GM19035 (cell line): Measurements from ENCODE around the gene FOXN3.

Experiments
- ATAC-seq: cut with Tn5 transposase; IDR thresholded peaks from one replicate; pipeline ENCODE4 v1.9.1; 2021; ENCODE audit not compliant: unreplicated experiment

Gene FOXN3

DNA sequence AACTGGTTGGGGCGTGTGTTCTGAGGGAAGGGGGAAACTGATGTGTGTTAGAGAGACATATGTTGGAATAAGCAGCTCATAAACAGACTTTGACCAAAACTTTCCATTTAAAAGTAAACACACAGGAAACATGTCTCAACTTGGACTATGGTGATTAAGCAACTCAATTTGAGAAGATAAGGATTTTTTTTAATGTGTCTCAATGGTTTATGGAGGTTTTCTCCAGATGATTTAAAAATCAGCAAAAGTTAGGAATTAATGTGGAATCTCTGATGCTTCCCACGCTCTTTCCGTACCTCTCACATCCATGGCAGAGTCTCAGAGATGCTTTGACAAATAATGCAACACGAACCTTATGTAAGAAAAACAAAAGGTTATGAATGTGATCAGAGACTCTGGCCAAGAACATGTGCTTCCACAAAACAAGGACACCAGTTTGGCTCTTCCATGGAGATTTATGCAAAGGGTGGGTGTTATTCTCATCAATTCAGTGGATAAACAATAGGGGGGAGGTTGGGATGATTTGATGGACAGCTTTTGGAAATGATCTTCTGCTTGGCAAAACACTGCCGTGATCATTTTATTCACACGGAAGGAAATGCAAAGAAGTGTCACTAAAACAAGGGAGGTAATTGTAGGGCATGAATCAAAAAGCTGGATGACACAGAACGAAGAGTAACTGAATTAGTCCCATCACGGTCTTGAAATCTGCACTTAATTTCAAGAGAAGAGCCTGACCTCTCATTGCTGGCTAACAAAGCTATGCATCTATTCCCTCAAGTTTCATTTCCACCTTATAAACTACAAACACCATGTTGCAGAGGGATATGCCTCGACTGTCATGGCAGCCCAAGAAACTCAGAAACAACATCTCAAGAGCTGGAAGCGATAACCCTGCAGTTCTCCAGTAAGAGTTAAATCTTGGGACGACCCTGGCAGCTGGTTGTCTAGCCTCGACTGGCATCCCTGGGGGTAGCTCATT is 76.5 kb downstream of the FOXN3 start:
- no peak for ATAC-seq

DNA sequence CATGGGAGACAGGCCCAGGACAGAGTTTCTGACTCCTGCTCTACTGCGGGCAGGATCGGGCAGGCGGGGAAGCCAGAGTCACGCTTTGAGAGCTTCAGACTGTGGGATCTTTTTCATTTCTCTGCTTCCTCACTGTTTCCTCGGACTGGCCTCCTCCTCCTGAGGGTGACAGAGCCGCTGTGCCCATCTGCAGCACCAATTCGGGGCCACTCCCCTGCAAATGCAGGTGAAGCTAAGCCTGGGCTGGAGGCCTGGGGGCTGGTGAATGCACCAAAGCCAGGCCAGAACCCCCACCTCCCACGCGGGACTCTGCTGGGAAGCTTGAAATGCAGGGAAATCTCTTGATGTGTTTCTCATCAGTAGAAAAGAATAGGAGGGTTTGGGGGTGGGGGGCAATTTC is 77.5 kb downstream of the FOXN3 start:
- no peak for ATAC-seq

GRCh38 chr14:89339158-89339557 is 77.9 kb downstream of the FOXN3 start:
- ATAC-seq: no peak

GRCh38 chr14:89336338-89336737 is 80.7 kb downstream of the FOXN3 start:
- ATAC-seq: no peak

- no peak for ATAC-seq
Observed at GRCh38 chr14:89332031-89332430, 85.0 kb downstream of the FOXN3 start.

DNA sequence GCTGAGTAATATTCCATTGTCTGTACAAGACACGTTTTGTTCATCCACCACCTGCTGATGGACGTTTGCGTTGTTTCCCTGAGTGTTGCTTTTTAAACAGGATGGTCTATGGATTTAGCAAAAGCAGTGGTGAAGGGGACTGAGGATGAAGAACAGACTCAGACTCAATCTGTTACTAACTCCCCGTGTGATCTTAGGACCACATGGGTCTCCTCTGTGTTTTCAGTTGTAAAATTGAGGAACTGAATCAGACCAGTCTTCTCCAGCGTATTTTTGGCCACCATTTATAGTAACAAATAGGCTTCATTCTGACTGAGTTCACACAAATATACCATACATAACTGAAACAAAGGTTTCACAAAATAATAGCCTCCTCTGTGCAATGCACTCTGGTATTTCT is 85.6 kb downstream of the FOXN3 start:
- ATAC-seq: peak; percentile 88

- no peak for ATAC-seq
Observed at GRCh38 chr14:89330236-89331002, 86.6 kb downstream of the FOXN3 start.

- no peak for ATAC-seq
Observed at GRCh38 chr14:89327771-89328212, 89.2 kb downstream of the FOXN3 start.

- ATAC-seq: no peak
Observed at GRCh38 chr14:89325959-89326358, 91.1 kb downstream of the FOXN3 start.

- no peak for ATAC-seq
Observed at GRCh38 chr14:89325299-89325883, 91.6 kb downstream of the FOXN3 start.

GRCh38 chr14:89324501-89325298 is 92.3 kb downstream of the FOXN3 start:
- ATAC-seq: peak; percentile 73

GRCh38 chr14:89320381-89321000 is 96.5 kb downstream of the FOXN3 start:
- ATAC-seq: no peak

- ATAC-seq: no peak
Observed at GRCh38 chr14:89319687-89320086, 97.3 kb downstream of the FOXN3 start.

- ATAC-seq: peak; percentile 77
Observed at GRCh38 chr14:89317051-89317691, 99.9 kb downstream of the FOXN3 start.

DNA sequence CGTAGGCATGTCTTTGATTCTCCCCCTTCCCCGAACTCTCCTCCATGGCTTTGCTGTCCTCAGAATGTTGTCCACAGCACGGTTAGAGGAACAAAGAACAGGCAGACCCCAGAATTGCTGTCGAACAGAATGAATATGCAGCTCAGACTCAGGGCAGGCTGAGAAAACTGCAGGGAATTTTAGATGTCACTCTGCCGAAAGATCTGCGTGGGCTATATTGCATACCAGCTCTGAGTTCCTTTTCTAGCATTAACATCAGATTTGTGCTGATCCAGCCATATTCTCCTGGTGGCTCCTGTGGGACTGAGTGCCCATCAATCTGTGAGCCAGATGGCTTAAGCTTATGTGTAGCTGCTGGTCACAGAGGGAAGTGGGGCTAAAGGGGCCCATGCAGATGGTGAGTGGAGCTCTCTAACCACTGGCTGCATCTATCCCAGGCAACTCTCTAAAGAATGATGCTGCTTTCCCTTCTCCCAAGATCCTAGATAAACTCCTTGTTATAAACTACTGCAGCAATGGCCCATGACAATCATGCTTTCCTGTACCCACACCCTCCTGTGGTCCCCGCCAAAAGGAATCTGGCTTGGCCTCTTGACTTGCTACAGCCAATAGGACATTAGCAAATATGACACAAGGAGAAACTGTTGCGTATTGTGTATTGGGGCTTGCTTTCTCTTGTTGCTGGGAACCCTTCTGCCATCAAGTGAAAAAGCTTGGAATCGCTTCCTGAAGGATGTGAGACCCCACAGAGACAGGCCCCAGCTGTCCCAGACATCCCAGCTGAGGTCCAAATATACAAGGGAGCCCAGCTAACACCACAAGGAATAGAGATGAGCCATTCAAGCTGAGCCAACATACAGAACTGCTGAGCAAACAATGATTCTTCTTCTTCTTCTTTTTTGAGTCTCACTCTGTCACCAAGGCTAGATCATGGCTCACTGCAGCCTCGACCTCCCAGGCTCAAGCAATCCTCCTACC is 101.3 kb downstream of the FOXN3 start:
- no peak for ATAC-seq

GRCh38 chr14:89314274-89314673 is 102.8 kb downstream of the FOXN3 start:
- no peak for ATAC-seq

- no peak for ATAC-seq
Observed at GRCh38 chr14:89312932-89313331, 104.1 kb downstream of the FOXN3 start.

DNA sequence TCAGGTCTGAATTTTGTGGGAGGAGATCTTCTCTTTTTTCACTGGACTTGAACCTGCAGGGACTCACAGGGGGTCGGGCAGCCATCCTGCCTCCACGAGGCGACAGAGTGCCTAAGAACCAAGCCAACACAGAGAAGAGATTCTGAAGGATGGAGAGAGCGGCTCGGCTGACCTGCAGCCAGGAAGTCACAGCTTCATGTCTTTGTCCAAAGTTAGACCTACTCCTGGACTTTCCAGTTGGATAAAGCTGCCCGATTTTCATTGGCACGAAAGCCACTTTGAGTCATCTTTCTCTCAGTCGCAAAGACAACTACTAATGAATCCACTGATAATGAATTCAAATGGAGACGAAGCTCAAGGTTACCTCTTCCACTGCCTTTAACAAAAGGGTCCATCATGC is 106.8 kb downstream of the FOXN3 start:
- ATAC-seq: no peak
